SIG-M5 treated with dmso at 0.1 percent for 504 hours (cell line): ENCODE data around the gene PIGW.
"Not testable (repeated sequence)": the region's sequence is repeated elsewhere in the genome, so short reads cannot be mapped to it uniquely, and the experiment has no call there.

ENCODE experiments used
- DNase-seq: peaks from one replicate; lab custom pipeline; 2025; ENCODE audit not compliant: unreplicated experiment; lab: John Stamatoyannopoulos, UW

PIGW gene

DNA sequence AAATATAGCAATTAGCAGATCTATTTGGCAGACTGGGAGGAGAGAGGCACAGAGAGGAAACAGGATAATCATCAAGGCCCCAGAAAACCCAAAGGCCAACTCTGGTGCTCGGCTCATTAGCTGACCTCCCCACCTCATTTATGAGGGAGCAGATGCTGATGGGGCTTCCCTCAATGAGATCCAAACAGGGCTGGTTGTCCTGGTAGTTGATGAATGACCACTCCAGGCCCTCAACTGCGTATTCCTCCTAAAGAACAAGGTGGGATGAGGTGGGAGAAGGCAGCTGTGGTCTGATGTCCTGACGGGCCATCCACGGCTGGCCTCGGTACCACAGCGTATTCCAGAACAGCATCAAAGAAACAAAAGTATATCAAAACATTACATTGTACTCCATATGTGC lies 27.5 kb upstream of the PIGW start:
- DNase-seq: no peak

DNA sequence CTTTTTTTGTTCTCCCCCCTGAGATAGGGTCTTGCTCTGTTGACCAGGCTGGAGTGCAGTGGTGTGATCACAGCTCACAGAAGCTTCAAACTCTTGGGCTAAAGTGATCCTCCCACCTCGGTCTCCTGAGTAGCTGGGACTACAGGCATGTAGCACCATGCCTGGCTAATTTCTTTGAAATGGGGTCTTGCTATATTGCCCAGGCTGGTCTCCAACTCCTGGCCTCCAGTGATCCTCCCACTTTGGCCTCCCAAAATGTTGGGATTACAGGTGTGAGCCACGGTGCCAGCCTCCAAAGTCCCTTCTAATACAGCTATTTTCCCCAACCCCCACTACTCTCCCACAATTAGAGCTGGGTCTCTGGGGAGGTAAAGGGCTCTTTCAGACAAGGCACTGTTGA lies 26.3 kb upstream of the PIGW start:
- not testable (repeated sequence) for DNase-seq

GRCh38 chr17:36509272-36509985 lies 25.4 kb upstream of the PIGW start:
- DNase-seq: no peak

GRCh38 chr17:36510636-36511035 lies 24.2 kb upstream of the PIGW start:
- DNase-seq: no peak

GRCh38 chr17:36511216-36511615 lies 23.6 kb upstream of the PIGW start:
- no peak for DNase-seq

DNA sequence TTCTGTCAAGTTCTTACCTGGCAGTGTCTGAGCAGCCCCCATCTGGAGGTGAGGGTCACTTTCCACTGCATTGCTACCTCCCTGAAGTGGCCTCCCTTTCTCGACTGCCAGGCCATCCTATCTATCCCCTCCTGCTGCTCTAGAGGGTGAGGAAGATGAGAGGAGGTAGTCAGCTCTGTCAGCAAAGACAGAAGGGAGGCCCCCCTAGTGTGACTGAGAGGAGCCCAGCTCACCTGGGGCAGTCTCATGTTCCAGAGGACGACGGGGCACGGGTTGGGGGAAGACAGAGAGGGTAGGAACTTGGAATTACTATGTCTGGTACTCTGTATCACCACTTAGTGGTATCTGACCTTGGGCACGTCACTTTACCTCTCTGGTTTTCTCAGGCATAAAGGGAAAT lies 22.1 kb upstream of the PIGW start:
- no peak for DNase-seq

DNA sequence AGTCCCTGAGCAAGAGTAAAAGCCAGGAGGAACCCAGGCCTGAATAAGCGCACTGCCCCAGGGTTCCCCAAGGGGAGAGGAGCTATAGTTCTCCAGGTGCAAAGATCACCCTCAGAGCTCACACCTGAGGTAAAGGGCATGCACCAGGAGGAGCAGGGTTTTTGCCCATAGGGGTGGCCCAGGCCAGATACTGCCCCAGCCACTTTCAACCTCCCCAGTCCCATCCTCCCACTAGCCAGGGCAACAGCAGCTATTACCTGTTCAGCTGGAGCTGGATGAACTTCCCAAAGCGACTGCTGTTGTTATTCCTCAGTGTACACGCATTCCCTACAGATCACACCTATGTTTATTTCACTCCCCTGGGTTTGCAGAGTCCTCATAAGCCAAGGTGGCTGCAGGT lies 19.9 kb upstream of the PIGW start:
- no peak for DNase-seq

DNA sequence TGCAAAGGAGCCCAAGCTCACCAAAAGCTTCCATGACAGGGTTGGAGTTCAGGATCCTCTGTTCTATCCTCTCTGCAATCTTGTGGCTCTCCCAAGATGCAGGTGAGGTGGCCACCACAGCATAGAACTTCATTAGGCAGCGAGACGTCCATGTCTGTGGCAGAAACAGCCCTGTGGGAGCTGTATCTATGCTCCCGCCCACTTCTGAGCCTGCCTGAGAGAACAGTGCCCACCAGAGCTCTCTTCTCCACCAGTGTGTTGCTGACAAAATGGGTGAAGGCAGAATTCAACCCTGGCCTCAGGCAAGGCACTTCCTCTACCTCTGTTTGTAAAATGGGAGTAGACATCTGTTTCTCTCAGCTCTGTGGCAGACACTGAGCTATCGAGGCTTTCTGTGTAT lies 18.9 kb upstream of the PIGW start:
- DNase-seq: no peak

- no peak for DNase-seq
Observed at GRCh38 chr17:36523113-36523512, 11.7 kb upstream of the PIGW start.

- DNase-seq: no peak
Observed at GRCh38 chr17:36524428-36524876, 10.3 kb upstream of the PIGW start.

DNA sequence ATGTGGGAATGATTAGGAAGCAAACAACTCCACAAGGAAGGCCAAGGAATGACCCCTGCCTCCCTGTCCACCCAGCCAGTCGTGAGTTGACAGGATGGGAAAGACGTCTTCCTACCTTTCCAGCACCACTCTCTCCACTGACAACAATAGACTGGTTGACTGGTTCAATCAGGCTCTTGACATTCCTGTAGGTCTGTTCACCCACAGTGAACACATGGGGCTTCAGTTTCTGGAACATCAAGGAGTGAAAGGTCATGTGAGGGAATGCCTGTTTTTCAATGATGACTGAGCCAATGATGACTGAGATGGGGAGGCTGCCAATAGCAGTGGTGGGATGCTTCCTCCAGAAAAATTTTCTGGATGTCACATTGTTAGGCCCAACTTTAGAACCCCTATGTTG lies 9.7 kb upstream of the PIGW start:
- no peak for DNase-seq

DNA sequence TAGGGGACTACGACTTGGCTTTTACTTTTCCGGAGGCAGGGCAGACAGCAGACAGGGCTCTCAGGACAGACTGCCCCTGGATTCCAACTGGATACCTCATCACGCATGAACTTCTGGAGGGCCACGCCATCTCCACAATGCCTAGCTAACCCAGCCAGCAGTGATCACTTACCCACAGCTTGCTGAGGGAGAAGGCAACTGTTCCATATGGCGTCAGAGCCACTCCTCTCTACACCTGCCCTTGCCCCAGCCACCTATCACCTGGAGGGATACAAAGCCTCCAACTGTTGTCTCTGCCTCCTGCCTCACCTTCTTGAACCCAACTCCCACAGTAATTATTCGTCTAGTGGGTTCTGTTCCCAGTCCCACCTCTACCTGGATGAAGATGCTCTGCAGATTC lies 8.9 kb upstream of the PIGW start:
- DNase-seq: no peak

DNA sequence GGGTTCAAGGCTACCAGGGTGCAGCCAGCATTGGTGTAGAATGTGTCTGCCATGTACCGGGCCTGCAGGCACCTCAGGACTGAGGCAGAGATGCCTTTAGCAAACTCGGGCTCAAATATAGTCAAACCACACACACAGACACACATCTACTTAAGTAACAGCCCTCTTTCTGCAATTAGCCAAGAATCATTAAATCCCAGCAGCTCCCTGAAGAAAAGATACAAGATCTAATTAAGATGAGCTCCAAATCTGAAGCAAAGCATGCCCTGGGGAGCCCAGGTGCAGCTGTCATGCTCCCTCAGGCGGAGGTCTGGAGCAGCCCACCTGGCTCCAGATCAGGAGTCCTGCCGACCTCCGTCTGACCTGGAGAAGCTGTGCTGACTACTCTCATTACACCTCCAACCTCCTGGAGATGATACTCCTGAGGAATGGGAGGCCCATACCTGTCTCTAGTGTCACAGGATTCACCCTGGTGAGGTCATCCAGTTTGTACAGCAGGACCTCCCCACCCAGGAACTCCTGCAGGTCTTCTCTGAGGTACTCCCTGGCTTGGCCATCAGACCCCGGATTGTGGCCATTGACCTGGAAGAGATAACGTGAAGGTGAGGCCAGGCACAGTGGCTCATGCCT lies 7.1 kb upstream of the PIGW start:
- no peak for DNase-seq

- DNase-seq: no peak
Observed at GRCh38 chr17:36529121-36529520, 5.7 kb upstream of the PIGW start.

- DNase-seq: no peak
Observed at GRCh38 chr17:36532435-36532975, 2.3 kb upstream of the PIGW start.

DNA sequence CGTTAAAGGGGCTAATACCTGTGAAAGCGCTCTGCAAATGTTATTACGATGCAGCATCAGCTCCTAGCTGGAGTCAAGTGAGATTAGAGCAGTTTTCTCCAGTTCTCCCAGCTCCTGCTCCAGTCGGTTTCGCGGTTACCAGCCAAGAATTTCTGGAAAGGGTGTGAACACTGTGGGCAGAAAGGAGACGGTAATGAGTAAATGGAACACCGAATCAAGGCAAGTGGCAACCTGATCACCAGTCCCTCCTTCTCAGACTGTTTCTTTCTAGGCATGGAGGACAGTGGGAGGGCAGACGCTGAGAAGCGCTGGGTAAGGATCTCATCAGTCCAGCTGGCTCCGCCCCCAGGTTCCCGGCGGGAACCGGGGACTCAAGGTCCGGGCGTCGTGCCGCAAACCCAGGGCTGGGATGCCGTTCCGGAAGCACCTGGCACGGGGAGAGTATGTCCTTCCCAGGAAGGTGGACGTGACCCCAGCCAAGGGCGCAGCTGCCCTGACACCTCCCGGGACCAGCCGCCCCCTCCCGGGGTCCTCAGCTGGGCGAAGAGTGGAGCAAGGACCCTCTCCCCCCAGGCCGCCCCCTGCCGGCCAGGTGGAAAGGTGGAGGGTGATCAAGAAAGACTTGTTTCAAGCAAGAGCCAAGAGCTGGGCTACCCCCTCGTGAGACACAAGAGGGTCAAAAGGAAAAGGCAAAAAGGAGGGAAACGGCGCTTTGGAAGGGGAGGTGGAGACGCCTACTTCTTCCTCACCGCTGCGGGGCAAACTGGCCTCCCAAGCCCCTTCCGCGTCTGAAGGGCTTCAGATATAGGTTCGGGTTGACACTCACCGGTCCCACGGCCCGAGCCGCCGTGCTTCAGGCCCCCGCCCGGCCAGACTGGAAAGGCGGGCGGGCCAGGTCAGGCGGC lies 600 bp upstream of the PIGW start:
- peak; percentile 58 for DNase-seq

DNA sequence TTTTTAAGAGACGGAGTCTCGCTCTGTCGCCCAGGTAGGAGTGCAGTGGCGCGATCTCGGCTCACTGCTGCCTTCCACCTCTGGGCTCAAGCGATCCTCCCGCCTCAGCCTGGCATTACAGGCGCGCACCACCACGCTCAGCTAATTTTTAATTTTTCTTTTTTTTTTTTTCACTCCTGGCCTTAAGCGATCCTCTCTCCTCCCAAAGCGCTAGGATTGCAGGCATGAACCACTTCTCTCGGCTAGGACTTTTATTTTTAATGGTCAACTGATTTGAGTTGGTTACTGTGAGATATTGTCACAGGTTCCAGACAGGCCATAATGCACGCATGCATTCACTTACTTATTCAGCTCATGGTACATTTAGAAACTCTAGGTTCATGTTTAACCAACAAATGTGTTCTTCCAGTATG lies 888 bp downstream of the PIGW start:
- no peak for DNase-seq

GRCh38 chr17:36540696-36541095 lies 5.9 kb downstream of the PIGW start:
- DNase-seq: no peak

GRCh38 chr17:36542755-36543154 lies 8.0 kb downstream of the PIGW start:
- DNase-seq: no peak

GRCh38 chr17:36544044-36544306 lies 9.2 kb downstream of the PIGW start:
- DNase-seq: peak; percentile 65

GRCh38 chr17:36544307-36545076 lies 9.7 kb downstream of the PIGW start, which contains the start of gene GGNBP2:
GGNBP2 (plus strand) TSS chr17:36544919; CDS start chr17:36545725, 806 bp downstream.
- DNase-seq: peak; percentile 90
